CD4-positive, alpha-beta T cell treated with Interleukin-1 beta for 1 hour (primary cell): ENCODE data around the gene OTOGL.
"Not testable (repeated sequence)": the region's sequence is repeated elsewhere in the genome, so short reads cannot be mapped to it uniquely, and the experiment has no call there.

Experiments
- DNase-seq, 2 donors: peaks; one replicate each; pipeline ENCODE4 v3.0.0-alpha.2; 2020 to 2022

The OTOGL gene

DNA sequence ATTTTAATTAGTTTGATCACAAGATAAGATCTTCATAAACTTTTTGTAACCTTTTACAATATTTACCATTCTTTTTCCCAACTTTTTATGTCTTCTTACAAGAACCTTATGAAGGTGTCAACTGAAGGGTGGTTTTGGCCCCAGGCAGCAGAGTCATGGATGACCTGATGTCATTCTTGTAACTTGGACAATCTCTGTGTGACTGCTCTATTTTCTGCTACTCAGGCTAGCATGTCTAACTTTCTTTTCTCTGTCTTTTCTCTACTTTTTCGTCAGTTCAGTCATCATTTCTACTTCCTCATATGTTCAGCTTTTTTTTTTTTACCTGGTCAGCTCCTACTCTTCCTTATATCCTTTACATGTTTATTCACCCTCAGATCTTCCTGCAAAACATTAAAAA, 194.0 kb downstream of the OTOGL start:
- DNase-seq, result no peak

DNA sequence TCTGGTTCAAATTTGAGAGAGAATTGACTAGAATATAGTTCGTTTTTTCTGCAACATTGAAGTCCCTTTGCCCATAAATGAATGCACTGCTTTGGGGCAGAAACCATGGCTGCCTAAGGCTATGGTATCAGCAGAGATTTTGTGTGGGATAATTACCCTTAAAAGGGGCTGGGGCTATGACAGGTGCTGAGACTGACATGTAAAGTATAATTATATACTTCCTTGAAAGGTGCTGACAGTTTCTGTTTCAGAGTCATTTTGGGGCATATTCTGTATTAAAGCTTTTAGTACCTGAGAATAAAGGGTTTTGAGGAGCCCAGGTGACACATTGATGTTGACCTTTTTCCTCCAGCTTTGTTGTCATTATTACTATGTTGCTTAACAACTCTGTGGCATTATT, 194.4 kb downstream of the OTOGL start:
- DNase-seq, result no peak

DNA sequence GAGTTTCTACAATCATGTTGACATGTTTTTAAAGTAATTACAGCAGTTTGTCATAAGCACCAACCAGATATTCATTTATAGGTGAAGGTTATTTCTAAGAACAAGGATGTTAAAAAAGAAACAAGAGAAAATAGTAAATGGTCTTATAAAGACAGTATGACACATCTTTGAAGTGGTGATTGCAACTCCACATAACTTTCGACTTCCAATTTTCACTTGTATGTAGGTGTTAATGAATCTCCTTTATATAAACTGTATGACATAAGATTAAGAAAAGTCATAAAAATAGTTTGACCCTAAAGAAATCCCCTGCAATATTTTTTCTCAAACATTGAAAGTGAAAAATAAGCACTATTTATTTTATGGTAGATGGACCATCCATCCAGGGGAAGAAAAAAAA, 199.9 kb downstream of the OTOGL start:
- no peak for DNase-seq

DNA sequence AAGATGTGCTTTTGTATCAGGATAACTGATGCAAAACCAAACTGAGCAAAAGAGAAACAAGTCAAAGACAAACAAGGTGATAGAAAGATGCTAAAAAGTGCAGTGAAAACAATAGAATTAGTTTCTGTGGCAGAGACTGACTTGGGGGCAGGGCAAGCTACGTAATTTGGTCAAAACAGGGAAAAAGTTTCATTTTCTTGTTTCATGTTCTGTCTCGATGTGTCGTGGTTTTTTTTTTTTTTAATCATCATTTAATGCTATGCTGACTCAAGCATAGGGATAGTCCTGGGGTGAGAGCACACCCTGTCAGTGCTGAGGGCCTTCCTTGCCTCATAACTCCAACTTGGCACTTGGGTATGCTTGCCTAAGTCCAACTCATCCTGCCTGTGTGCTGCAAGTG, 200.6 kb downstream of the OTOGL start:
- DNase-seq, result no peak

DNA sequence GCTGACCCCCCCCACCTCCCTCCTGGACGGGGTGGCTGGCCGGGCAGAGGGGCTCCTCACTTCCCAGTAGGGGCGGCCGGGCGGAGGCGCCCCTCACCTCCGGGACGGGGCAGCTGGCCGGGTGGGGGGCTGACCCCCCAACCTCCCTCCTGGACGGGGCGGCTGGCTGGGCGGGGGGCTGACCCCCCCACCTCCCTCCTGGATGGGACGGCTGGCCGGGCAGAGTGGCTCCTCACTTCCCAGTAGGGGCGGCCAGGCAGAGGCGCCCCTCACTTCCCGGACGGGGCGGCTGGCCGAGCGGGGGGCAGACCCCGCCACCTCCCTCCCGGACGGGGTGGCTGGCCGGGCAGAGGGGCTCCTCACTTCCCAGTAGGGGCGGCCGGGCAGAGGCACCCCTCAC, 208.1 kb downstream of the OTOGL start:
- DNase-seq, result not testable (repeated sequence)

DNA sequence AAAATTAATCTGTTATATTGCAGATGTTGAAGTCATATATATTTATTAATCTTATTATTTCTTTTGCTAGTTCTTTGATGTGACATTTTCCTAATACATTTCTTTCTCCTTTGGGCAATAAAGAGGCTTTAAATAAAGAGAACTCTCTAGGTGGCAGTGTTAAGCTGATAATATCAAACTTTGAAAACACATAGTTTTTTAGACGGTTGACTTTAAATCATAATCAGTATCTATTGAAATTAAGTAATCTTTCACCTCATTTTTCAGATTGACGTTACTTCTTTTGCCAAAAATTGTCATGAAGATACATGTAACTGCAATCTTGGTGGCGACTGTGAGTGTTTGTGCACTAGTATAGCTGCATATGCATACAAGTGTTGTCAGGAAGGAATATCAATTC, 213.9 kb downstream of the OTOGL start:
- DNase-seq, result no peak

DNA sequence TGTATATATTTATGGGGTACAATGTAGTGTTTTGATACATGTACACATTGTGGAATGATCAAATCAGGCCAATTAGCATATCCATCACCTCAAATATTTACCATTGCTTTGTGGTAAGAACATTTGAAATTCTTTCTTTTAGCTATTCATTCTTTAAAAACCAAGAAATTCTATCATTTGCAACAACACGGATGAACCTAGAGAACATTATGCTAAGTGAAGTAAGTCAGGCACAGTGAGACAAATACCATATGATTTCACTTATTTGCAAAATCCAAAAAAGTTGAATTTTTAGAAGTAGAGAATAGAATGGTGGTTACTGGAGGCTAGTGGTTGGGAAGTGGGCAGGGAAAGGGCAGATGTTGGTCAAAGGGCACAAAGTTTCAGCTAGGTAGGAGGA, 215.4 kb downstream of the OTOGL start:
- no peak for DNase-seq

DNA sequence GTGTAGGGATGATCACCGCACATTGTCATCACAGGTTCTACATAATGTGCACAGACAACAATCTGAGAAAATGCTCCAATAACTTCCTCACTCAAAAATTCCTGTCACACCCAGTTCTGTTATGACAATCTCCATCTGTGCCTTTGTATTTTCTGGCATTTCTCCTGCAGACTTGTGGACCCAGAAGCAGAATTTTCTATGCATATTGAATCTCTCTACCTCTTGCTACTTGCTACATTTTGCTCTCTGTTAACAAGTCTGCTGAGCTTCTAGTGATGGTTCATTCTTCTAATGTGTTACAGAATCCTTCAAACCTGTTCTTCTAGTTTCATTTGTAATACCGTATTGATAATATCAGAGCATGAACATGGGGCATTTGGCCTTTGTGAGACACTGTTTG, 216.9 kb downstream of the OTOGL start:
- no peak for DNase-seq

DNA sequence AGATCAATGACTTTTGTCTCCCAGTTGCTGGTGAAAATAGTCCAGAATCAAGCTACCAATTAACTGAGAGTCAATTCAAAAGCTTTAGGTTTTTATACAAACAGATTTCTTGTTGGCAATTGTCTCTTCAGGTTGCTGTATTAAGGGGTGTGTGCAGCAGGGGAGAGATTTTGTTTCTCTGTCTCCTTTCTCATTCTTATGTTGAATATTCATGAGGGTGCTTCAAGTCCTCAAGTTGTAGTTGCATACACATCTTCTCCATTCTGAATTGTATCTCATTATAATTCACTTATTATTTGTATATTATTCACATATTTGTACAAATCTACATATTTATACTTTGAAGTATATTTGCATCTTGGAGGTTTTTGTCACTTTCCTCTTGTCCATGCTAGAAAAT, 218.0 kb downstream of the OTOGL start:
- DNase-seq, result no peak

DNA sequence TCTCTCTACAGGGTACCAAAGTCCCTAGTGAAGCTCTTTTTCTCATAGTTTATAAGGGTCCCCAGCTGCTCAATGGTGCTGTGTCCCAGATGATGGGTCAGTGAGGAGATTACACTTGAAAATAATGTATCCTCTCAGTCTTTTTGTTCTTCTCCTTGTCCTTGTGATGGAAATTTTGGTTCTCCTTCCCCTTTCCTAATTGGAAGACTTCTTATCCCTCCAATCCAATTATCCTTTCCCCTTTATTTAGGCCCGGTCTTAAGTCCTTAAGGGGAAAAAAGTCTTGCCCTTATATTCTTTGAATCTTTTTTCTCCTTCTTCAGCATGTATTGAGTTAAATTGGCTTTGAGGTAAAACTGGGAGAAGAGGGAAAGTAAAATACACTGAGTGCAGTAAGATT, 218.6 kb downstream of the OTOGL start:
- DNase-seq, result no peak

DNA sequence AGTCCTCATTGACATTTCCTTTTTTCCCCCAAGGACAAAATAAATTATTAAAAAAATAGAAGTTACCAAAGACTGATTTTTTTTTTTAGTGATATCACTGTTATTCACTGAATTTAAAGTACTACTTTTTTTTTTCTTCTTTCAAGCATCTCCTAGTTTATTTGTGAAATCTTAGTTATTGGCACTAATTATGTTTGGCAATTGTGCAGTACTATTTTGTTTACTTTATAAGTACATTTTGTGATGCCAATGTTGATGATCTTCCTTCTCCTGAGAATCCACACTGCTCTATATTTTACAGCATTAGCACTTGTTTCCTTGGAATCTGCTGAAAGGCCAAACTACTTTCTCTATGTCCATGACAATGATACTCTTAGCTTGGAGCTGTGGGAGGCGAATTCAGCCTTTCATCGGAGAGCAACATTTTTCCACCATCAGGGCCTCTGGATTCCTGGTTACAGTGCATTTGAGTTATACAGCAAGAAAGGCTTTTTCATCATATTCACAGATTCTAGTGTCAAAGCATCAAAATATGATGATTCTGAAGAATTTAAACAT, 220.9 kb downstream of the OTOGL start:
- DNase-seq, result no peak

DNA sequence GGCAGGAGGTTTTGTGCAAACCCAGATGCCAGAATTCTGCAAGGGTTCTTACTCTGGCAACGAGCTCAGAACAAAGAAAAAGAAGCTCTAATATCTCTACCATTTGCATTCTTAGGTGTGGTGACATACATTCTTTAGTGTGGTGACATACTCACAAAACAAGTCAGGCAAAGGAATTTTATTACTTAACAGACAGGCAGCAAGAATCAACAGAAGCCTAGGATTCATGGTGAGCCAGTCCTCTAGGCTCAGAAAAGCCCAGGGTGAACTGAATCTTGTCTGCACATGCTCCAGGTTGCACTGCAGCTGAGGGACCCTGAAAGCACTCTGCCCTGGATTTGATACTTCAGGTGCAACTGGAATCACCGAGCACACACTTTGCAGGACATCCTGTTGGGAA, 222.3 kb downstream of the OTOGL start:
- DNase-seq, result no peak

DNA sequence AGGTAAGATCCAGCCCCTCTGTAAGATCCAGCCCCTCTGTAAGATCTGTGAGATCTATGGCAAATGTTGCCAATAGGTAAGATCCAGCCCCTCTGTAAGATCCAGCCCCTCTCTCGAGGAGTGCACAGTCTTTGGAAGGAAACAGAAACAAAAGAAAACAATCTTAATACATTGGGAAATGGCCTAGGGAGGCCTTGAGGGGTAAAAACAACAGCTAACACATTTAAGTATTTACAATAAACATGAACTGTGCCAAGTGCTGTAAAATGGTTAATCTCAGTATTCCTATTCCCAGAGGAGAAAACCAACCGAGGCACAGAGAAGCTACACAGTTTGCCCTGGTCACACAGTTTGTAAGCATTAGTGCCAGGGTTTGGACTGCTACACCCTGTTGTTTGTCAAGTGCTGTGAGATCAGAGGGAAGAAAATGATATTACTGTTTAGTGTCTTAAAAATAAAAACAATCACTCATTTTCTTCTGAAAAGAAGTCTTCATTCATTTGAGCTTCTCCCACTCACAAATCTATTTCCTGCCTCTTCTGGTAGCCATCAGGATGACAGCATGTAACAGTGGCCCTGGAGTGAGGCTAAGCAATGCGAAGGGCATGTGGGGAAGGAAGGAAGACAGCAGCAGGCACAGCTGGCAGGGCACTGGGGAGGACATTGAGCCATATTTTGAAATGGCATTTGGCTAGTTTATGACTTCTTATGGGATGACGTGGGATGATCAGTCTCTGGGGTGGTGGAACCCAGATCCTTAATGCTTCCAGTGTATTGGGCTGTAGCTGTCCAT, 226.0 kb downstream of the OTOGL start:
- no peak for DNase-seq

DNA sequence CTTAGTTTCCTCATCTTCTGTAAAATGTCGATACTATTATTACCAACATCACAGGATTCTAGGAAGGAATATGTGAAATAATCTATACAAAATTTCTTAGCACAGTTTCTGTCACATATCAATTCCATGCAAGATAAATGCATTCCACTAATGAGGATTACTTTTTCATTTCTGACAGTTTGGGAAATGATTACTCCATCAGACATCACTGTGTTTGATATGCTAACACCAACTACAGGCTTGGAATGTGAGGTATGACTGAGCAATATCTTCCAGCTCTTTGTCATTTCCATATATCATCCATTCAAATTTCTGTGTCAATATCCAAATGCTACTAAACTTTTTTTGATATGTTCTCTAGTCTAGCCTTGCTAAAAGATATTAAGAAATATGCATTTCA, 233.5 kb downstream of the OTOGL start:
- no peak for DNase-seq

DNA sequence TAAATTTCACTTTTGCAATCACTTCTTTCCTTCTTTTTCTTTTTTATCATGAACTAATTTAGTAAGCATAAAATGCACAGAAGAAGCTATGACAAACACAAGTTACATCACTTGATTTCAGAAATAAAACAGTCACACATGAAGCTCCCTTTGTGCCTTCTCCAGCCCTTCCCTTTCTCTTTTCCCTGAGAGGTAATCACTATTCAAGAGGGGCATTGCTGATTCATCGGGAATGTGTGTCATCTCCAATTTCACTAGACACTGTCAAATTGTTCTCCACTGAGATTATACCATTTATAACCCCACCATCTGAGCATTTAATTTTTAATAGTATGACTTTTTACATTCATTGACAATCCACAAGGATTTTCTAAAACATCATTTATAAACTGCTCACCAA, 253.1 kb downstream of the OTOGL start:
- DNase-seq, result no peak

DNA sequence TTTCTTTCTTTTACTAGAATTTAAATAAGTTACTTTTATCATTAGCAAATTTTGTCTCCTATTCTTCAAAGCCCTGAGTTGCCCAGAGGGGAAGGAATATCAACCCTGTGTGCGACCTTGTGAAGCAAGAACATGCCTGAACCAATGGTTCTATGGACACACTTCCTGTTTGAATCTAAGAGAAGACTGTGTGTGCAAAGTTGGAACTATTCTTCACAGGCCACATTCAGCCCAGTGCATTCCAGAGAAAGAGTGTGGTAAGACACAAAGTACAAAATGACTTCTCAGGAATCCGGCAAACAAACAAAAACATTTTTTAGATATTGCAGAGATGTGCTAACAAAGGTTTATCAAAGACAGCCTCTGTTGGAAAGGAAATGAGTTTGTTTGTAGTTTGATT, 253.9 kb downstream of the OTOGL start:
- DNase-seq, result no peak

DNA sequence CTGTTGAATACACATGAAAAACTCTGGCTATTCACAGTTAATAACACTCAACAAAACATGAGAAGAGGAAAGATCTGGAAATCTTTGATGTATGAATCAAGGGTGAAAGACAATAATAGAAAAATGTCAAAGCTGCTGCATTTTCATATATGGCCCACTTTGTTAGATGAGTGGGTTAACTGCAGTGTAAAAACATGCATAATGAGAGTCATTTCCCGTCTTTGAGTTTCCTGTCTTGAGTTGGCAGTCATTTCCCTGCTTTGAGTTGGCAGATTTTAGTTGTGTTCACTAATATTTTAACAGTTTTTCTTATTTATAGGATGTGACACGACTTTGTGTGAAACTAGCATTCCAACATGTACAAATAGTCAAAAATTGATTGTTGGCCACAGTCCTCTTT, 256.8 kb downstream of the OTOGL start:
- DNase-seq, result no peak

DNA sequence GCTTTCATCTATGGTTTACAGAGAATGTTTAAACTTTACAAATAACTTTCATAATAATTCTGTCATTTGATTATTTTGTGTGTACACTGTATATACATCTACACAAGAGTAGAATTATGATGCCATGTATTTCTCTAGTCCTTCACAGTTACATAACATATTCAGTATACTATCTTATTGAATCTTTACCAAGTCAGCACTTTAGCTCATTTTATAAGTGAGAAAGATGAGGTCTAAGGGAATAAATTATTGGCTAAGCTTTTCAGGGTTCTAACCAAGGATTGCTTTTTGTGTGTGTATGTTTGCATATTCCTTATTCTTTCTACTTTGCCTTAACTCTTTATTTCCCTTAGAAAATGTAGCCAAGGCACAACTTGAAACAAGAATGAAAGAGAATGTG, 260.4 kb downstream of the OTOGL start:
- no peak for DNase-seq

DNA sequence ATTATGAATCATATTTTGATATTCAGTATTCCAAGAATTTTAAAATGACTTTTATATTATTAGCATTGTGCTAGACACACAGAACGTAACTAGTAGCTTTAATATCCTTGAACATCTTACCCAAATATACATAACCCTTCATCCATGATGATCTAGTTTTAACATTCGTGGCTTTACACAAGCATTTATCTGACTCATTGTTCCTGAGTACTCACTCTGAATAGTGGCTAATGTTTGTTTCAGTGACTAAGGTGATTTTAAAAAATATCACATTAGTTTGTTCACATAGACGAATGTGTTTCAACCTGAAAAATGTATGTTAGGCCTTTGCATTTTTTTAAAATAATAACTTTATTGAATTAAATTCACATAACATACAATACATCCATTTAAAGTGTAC, 264.7 kb downstream of the OTOGL start:
- DNase-seq, result no peak

DNA sequence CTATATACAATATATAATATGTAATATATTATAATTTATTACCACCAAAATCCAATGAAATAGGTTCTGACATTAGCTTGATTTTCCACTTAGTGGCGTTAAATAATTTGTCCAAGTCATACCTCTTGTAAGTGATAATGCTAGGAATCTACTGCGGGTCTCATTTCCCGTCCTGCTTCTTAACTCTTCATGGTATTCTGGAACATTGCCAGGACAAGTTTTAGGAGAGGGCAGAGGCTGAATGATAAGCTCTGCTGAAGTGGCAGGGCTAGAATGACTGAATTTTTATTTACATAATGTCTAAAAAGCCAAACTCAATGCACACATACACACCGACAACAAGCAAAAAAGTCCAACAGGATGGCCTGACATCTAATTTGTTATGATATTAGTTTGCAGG, 274.3 kb downstream of the OTOGL start:
- no peak for DNase-seq

DNA sequence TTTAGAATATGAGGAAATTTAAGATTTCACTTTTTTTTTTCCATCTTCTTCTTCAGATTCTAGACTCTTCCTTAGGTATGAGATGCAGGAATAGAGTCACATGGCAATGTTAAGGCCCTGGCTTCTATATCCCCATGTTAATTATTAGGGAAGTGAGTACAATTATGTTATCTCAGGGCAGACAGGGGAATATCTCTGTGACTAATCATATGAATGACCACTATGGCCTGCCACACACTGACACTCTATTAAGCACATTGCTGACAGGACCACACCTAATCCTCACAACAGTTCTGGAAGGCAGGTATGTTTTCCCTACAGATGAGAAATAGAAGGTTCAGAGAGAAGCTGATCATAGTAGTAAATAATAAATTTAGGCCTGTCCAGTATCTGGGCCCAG, 275.3 kb downstream of the OTOGL start:
- DNase-seq, result no peak

DNA sequence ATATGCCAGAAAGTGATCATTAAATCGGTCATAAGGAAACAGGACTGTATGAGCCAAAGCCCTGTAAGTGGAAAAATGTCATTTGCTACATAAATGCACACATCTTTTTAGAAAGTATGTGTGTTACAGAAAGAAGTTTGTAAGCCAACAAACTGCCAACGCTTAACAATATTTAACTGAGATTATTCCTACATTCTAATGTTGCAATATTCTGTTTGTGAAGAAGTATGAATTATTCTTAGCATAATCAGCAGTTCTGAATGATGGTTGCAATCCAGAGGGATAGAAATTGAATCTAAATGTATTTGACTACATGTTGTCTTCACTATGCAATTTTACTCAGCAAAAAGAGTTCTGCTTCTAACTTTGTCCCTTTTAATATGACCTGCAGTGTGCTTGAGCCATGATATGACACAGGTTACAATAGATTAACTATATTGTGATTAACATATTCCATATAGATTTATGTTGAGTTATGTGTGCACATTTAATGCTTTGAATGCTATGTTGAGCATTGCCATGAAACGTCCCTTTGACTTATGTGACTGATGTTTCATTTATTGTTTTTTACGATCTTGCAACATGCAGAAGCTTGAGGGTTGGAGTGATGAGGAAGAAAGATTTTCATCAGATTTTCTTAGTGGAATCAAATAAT, 277.9 kb downstream of the OTOGL start:
- DNase-seq, result no peak

DNA sequence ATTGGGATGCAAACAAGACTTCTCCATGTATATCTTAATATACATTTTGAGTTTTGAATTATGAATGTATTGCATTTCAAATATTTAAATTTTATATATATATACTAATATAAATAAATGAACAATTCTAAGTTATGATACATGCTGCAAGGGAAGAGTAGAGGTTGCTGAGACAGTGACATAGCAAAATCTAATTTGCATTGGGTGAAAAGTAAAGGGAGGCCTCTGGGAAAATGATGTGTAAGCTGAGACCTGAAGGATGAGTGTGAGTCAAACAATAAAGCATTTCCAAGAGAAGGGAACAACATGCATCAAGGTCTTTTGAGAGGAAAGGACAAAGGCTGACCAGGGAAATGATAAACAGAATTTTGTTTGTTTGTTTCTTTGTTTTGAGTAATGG, 281.8 kb downstream of the OTOGL start:
- DNase-seq, result no peak

DNA sequence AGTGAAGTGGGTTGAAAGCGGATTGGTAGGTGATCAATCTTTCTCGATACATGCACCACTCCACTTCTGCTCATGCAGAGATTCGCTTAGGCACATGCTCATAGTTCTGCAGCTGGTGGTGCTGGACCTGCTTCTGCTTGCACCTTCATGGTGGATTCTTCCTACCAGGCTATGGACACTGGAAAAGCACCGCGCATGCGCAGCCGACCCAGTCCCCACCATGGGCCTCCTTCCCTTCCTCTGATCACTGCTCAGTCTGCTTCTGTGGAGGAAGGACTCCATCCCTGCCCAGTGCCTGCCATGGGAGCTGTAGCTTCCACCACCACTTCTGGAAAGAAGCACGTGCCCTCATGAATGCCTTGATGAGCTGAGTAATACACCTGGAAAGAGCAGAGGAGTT, 282.9 kb downstream of the OTOGL start:
- no peak for DNase-seq

DNA sequence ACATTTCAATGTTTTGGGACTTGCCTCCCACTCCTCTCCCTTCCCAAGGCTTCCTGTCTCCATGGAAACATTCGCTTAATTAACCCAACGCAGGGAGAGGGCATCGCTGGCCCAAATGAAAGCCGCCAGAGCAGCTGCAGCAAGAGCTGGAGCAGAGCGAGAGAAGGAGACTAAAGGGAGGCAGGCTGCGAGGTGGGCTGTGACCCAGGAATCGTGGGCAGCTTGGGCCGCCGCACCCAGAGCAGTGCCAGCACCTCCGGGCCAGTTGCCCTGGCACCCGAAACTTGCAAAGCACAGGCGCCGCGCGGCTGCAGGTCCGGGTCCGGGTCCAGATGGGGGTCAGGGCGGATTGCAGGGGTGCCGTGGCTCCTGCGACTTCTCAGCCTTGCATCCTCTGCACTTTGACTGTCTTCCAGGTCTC, 301.2 kb downstream of the OTOGL start:
- DNase-seq, result no peak
